ENCODE data around the gene BUD13.
A peak's percentile ranks its signal among the peaks of the same experiment; 100 is the strongest.
"Not testable (repeated sequence)": the region's sequence is repeated elsewhere in the genome, so short reads cannot be mapped to it uniquely, and the experiment has no call there.

Gene BUD13

DNA sequence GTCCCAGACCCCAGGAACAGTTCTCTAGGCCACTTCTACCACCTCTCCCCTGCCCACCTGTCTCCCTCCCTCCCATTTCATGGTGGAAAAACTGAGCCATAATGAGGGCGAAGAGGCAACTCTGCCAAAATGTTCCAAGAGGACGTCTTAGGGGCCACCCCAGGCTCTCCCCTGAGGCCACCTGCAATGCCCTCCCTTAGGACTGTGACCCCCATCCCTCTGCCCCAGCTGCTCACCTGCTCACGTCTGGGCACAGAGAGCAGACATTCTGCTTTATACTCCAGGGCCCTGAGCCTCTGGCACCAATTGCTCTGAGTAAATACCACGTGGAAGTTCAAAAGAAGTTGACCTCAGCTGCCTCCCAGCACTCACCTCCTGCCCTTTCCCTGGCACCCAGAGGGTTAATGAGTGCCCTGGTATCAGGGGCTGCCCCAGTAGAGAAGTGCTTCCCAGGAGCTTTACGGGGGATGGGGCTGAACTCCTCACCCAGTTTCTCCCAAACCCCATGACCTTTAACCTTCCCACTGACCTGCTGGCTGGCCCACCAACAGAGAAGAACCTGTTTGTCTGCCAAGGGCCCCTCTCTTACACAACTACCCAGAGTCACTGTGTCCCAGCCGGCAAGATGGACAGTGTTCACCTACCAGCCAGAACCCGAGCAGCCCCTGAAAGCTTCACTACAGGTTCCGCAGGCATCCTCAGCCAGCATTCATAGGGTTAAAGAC lies 19.5 kb upstream of the BUD13 start:
- no peak for DNase-seq

DNA sequence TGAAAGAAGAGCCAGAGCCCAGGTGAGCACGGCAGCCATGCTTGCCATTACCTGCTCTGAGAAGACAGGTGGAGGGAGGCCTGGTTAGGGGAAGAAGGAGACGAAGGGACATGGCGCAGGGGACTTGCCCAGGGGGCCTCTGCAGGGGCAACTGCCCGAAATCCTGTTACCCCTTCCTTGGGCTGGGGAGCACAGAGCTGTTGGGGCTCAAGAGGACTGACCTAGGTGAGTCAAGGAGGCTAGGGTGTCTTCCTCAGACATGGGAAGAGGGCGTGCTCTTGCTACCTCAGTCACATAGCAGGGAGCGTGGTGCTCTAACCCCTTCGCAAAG lies 19.0 kb upstream of the BUD13 start, which contains the start of gene APOA5:
TSS of gene APOA5 (minus strand) at position 67 of the 331 bp plus-strand sequence. CDS start at position 48, 19 bp downstream.
- no peak for DNase-seq

DNA sequence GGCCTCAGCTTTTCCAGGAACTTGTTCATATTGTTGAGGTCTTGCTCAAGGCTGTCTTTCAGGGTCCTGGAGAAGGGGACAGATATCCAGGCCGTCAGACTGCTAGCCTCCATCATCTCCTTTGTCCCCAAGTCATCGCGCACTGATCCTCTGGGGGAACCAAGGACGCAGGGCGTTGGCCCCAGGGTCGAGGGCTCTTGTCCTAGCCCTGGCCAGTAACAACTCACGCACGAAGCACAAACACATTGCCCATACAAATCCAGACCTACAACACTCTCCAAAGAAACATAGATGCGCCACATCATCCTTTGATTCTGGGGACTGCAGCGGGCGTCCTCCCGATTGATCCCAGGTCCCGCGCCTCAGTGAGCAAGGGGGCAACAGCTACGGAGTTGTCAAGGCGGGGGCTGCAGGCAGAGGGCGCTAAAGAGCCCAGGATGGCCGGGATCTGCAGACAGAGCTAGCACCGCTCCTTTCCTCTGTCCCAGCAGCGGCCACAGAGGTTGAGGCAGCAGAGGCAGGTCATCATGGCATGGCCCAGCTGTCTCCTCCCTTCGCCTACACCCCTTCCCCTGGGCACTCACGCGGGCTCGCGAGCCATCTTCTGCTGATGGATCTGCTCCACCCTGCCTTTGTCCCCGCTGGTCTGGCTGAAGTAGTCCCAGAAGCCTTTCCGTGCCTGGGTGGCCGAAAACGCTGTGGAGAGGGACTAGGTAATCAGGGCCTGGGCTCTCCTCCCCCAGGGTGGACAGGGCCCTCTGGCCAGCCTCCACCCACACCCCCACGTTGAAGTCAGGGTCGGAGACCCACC lies 18.4 kb upstream of the BUD13 start:
- DNase-seq = peak; percentile 74

DNA sequence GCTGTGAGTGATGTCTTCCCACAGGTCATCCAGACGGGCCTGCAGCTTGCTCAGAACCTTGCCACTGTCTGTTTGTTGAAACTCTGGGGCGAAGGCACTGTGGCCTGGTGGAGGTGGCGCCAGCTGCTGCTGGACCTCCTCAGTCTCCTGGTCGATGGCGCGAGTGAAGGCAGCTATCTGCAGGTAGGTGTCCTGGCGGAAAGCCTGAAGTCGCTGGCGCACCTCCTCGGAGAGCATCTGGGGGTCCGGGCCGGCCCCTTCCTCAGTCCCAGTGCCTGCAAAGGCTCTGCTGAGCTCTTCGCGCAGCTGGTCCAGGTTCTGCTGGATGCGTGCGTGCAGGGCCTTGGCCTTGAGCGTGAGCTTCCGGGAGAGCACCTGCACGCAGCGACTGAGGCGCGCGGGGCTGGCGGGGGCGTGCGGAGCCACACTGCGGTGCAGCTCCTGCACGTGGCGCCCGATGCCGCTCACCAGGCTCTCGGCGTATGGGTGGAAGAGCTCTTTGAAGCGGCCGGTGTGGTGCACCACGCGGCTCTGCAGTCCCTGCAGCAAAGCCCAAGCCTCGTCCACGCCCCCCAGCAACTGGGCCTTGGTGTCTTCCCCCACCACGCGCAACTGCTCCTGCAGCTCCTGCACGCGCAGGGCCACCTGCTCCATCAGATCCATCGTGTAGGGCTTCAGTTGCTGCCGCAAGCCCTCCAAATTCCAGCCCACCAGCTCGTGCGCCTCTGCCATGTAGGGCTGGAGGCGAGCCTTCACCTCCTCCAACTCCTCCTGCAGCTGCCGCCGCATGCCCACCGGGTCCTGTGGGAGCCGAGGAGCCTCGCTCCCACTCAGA lies 17.6 kb upstream of the BUD13 start:
- DNase-seq = no peak

DNA sequence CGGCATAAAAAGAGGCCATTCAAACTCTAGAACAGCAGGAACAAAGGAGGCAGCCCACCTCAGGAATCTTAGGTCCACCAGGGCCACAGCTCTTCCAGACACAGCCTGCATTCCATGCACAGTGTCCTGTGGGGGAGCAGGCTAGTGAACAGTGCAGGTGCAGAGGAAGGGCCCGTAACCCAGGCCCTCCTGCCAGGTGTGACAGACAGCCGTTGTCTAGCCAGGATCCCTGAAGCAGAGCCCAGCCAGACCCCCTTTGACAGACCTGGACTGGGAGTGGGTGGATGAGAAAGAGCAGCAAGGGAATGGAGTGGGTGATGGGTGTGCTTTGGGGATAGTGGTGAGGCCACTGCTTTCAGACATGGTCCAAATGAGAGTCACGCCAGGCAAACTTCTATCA lies 16.2 kb upstream of the BUD13 start:
- DNase-seq = no peak

GRCh38 chr11:116788534-116788933 lies 15.7 kb upstream of the BUD13 start:
- no peak for DNase-seq

GRCh38 chr11:116787786-116788486 lies 15.1 kb upstream of the BUD13 start, which contains the start of gene ZPR1:
TSS of gene ZPR1 (minus strand) at chr11:116788023. CDS start at chr11:116787990, 33 bp downstream.
- peak; percentile 77 for DNase-seq

DNA sequence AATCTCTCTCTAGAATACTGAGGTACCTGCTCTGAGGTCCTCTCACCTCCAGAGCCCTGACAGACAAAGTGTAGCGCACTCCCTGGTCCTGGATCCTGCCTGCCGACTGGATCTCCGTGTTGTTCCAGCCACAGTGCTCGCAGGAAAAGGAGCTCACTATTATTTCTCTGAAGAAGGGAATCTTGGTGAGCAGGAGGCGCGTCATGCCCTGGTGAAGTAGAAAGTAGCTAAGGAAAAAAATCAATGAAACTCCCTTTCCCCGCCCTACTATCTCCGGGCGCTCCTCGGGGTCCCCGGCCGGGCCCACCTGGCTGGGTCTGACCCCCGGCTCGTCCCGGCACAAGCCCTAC lies 14.6 kb upstream of the BUD13 start:
- no peak for DNase-seq

- DNase-seq = no peak
Observed at GRCh38 chr11:116786966-116787365, 14.2 kb upstream of the BUD13 start.

- no peak for DNase-seq
Observed at GRCh38 chr11:116786326-116786725, 13.5 kb upstream of the BUD13 start.

DNA sequence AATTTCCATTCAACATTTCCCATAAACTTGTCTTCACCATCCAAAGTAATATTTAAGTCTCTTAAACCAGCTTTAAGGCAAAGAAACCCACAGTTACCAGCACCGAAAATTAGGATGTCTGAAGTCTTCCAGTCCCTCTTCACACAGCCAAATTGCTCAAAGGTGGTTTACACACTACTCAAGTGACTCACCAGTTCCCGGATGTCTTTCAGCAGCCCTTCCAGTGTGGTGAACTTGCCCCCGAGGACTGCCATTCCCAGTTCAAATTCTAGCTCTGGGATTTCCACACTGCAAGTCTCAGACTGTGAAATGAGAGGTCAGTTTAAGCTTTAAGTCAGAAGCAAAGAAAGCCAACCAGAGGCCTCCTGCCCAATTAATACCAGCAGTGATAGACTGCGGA lies 9.9 kb upstream of the BUD13 start:
- DNase-seq = no peak

- DNase-seq = no peak
Observed at GRCh38 chr11:116778556-116778955, 5.8 kb upstream of the BUD13 start.

DNA sequence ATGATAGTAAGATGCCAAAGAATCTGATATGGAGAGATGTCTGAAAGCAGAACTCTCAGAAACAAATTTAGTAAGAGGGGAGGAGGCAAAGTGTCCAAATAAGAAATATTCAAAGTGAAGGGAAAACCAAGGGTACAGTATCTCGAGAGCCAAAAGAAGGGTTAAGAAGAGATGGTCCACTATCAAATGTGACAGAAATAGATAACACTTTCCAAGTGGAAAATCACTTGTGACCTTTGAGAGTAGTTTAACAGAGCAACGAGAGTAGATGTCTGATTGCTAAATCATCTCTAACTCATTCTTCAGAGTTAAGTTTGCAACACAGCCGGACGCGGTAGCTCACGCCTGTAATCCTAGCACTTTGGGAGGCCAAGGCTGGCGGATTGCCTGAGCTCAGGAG lies 4.3 kb upstream of the BUD13 start:
- DNase-seq = no peak

DNA sequence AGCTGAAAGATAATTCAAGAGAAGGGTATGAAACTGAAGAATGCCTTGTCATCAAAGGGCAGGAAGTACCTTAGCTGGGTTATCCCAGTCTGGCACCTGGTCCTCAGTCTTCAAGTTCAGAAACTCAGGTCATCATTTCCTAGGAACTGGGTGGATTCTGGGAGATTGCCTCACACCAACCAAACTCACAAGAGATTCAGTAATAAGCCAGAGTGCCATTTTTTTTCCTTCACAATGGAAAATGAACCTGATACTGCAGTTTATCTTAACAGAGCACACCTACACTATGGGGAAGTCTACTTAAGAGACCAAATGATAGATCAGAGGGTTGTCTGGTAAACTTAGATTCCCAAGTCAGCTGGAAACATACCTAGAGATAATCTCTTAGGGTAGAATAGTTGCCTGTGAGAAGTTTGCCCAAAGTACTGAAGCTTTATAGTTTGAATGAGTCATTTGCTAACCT lies 3.8 kb upstream of the BUD13 start:
- DNase-seq = no peak

DNA sequence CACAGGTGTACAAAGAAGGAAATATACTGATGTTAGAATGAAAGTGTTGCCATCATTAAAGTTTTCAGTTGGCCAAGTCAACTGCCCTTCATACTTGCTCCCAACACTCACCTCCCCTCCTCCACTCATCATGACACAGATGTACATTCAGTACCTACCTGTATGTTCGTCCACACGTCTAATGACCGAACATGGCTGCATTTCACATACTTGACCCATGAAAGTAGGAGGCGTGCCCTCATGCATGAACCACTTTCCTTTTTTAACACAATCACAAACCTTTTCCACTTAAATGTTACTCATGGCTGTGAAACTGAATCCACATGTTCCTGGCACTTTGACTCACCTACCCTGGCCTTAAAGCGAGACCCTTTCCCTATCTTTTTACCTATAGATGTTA lies 3.2 kb upstream of the BUD13 start:
- no peak for DNase-seq

DNA sequence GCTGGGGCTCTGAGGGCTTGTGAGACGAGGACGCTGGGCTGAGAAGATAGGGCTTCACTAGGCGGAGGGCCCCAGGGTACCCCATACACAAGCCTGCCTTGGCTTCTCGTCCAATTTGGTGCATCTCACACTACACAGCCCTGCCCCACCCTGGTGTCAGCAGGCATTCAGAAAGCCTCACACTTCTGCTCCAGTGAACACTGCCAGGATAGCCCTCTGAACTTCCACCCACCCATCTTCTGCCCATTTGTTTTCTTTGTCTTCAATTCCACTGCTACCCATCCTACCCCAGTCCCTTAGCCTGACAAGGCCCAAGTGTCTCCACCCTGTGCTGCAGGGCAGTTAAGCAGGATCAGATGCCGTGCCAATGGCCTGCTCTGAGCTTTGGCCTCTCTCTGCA lies 1.9 kb upstream of the BUD13 start:
- no peak for DNase-seq

GRCh38 chr11:116773203-116774097 lies 663 bp upstream of the BUD13 start:
- no peak for DNase-seq

DNA sequence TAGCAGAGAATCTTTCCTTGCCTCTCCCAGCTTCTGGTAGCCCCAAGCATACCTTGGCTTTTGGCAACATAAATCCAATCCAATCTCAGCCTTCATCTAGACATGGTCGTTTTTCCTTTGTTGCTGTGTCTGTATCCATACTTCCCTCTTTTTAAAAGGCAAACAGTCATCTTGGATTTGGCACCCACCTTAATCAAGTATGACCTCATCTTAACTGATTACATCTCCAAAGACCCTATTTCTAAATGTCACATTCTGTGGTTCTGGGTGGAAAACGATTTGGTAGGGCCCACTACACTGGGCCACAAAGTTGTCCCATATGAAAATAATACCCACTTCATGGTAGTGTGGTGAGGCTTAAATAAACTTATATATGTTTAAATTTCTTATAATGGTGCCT lies 852 bp downstream of the BUD13 start:
- DNase-seq = no peak

DNA sequence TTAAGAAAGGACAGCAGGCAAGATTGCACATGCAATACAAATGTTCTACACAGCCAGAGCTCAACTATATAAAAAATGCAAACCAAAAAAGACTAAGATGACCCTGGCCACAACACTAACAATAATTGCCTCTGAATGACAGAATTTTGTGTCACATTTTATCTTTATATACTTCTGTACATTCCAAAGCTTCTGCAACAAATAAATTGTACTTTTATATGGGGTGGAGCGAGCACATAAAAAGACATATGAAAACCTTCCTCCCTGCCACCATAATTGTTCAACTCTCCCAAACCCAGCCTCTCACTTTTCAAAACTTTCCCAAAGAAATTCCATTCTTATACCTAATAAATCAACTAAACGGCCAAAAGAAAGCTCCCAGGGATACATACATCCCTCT lies 10.7 kb downstream of the BUD13 start:
- DNase-seq = no peak

DNA sequence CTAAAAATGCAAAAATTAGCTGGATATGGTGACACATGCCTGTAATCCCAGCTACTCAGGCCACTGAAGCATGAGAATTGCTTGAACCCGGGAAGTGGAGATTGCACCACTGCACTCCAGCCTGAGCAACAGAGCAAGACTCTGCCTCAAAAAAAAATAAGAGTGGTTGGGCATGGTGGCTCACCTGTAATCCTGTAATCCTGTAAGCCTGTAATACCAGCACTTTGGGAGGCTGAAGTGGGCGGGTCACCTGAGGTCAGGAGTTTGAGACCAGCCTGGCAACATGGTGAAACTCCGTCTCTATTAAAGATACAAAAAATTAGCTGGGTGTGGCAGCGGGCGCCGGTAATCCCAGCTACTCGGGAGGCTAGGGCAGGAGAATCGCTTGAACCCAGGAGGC lies 16.7 kb downstream of the BUD13 start:
- DNase-seq = not testable (repeated sequence)

DNA sequence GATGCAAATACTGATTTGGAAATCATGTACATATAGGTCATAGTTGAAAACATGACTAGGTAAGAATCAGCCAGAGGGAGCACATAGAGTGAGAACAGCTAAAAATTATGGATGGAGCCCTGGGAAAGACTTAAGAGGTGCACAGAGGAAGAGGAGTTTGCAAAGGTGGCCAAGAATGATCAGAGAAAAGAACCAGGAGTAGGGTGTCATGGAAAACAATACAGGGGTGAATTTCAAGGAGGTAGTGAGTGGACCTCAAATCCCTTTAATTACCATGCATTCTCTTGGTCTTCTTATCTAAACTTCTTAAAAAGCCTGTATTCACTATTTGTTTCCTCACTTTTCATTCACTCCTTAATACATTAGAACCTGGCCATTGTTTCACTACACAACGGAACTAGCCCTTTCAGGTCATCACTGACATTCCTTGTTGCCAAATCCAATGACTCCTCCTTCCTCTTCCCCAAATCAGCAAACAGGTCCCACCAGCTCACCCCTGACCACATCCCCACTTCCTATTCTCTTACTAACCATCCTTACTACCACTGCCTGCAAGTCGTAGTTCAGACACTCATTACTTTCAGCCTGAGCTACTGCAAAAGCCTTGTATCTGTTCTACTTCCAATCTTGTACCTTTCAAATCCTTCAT lies 22.6 kb downstream of the BUD13 start:
- no peak for DNase-seq
